ENCODE results near the gene IL17RE. TPM values are rescaled to one million over a fixed set of nuclear protein-coding genes. Genes with fewer than 3 reads are reported as not detected.

Gene IL17RE
- total and polyA plus RNA-seq, 2 of the 13 experiments (the other 11 are each of a cell fraction or from before 2014, with no cell fraction given) = 14.5 to 24.1 TPM

DNA sequence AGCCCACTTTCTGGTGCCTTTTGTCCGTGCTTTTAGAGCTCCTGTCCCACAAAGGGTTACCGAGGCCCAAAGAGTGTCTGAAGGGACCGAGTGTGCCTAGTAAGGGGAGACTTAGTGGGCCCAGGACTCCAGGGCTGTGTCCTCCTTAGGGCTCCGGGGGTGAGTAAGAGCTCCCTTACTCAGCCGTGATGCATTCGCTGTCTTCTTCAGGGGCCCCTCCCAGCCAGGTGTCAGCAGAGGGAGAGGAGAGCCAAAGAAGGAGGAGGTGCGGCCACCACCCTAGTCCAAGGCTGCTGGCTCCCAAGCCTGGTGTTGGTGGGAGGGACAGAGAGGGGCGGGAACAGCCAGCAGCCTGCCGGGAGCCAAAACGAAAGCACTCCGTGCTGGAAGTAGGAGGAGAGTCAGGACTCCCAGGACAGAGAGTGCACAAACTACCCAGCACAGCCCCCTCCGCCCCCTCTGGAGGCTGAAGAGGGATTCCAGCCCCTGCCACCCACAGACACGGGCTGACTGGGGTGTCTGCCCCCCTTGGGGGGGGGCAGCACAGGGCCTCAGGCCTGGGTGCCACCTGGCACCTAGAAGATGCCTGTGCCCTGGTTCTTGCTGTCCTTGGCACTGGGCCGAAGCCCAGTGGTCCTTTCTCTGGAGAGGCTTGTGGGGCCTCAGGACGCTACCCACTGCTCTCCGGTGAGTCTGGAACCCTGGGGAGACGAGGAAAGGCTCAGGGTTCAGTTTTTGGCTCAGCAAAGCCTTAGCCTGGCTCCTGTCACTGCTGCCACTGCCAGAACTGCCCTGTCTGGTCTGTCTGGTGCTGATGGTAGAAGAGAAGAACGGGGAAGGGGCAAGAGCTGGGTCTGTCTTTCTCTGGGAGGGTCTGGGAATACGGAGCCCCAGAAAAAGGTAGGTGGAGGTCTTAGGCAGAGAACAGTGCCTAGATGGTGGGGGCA is 14.4 kb downstream of the IL17RE start, which contains the start of gene IL17RC (continued):
- TF ChIP-seq, protein P1, sequence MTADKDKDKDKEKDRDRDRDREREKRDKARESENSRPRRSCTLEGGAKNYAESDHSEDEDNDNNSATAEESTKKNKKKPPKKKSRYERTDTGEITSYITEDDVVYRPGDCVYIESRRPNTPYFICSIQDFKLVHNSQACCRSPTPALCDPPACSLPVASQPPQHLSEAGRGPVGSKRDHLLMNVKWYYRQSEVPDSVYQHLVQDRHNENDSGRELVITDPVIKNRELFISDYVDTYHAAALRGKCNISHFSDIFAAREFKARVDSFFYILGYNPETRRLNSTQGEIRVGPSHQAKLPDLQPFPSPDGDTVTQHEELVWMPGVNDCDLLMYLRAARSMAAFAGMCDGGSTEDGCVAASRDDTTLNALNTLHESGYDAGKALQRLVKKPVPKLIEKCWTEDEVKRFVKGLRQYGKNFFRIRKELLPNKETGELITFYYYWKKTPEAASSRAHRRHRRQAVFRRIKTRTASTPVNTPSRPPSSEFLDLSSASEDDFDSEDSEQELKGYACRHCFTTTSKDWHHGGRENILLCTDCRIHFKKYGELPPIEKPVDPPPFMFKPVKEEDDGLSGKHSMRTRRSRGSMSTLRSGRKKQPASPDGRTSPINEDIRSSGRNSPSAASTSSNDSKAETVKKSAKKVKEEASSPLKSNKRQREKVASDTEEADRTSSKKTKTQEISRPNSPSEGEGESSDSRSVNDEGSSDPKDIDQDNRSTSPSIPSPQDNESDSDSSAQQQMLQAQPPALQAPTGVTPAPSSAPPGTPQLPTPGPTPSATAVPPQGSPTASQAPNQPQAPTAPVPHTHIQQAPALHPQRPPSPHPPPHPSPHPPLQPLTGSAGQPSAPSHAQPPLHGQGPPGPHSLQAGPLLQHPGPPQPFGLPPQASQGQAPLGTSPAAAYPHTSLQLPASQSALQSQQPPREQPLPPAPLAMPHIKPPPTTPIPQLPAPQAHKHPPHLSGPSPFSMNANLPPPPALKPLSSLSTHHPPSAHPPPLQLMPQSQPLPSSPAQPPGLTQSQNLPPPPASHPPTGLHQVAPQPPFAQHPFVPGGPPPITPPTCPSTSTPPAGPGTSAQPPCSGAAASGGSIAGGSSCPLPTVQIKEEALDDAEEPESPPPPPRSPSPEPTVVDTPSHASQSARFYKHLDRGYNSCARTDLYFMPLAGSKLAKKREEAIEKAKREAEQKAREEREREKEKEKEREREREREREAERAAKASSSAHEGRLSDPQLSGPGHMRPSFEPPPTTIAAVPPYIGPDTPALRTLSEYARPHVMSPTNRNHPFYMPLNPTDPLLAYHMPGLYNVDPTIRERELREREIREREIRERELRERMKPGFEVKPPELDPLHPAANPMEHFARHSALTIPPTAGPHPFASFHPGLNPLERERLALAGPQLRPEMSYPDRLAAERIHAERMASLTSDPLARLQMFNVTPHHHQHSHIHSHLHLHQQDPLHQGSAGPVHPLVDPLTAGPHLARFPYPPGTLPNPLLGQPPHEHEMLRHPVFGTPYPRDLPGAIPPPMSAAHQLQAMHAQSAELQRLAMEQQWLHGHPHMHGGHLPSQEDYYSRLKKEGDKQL (CRISPR knock-in tag; IDR thresholded peaks at IDR 0.05; ENCODE audit: low read depth) = no peak
- TF ChIP-seq, protein P2, sequence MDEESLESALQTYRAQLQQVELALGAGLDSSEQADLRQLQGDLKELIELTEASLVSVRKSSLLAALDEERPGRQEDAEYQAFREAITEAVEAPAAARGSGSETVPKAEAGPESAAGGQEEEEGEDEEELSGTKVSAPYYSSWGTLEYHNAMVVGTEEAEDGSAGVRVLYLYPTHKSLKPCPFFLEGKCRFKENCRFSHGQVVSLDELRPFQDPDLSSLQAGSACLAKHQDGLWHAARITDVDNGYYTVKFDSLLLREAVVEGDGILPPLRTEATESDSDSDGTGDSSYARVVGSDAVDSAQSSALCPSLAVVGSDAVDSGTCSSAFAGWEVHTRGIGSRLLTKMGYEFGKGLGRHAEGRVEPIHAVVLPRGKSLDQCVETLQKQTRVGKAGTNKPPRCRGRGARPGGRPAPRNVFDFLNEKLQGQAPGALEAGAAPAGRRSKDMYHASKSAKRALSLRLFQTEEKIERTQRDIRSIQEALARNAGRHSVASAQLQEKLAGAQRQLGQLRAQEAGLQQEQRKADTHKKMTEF (CRISPR knock-in tag; IDR thresholded peaks at IDR 0.05) = no peak; the same call in 1 of the 2 replicates
- TF ChIP-seq DNMT3B (CRISPR knock-in tag; conservative IDR thresholded peaks at IDR 0.05) = no peak
- no peak for TF ChIP-seq ZNF563 (CRISPR knock-in tag; IDR thresholded peaks at IDR 0.05)
- TF ChIP-seq ZMAT3 (CRISPR knock-in tag; conservative IDR thresholded peaks at IDR 0.05) = no peak
- TF ChIP-seq GABPA (IDR thresholded peaks at IDR 0.05; ENCODE audit: low read depth, low read length) = no peak
- no peak for TF ChIP-seq GABPA (CRISPR knock-in tag; IDR thresholded peaks at IDR 0.05; ENCODE audit: low read depth)
- TF ChIP-seq, protein P3, sequence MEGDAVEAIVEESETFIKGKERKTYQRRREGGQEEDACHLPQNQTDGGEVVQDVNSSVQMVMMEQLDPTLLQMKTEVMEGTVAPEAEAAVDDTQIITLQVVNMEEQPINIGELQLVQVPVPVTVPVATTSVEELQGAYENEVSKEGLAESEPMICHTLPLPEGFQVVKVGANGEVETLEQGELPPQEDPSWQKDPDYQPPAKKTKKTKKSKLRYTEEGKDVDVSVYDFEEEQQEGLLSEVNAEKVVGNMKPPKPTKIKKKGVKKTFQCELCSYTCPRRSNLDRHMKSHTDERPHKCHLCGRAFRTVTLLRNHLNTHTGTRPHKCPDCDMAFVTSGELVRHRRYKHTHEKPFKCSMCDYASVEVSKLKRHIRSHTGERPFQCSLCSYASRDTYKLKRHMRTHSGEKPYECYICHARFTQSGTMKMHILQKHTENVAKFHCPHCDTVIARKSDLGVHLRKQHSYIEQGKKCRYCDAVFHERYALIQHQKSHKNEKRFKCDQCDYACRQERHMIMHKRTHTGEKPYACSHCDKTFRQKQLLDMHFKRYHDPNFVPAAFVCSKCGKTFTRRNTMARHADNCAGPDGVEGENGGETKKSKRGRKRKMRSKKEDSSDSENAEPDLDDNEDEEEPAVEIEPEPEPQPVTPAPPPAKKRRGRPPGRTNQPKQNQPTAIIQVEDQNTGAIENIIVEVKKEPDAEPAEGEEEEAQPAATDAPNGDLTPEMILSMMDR (CRISPR knock-in tag; IDR thresholded peaks at IDR 0.05) = peak; percentile 32; the same call in 1 of the 2 replicates
- TF ChIP-seq ZKSCAN8 (CRISPR knock-in tag; IDR thresholded peaks at IDR 0.05; ENCODE audit: borderline replicate concordance) = no peak
- TF ChIP-seq ZBTB20 (CRISPR knock-in tag; IDR thresholded peaks at IDR 0.05; ENCODE audit: borderline replicate concordance, low read depth) = no peak
- TF ChIP-seq, protein P4, sequence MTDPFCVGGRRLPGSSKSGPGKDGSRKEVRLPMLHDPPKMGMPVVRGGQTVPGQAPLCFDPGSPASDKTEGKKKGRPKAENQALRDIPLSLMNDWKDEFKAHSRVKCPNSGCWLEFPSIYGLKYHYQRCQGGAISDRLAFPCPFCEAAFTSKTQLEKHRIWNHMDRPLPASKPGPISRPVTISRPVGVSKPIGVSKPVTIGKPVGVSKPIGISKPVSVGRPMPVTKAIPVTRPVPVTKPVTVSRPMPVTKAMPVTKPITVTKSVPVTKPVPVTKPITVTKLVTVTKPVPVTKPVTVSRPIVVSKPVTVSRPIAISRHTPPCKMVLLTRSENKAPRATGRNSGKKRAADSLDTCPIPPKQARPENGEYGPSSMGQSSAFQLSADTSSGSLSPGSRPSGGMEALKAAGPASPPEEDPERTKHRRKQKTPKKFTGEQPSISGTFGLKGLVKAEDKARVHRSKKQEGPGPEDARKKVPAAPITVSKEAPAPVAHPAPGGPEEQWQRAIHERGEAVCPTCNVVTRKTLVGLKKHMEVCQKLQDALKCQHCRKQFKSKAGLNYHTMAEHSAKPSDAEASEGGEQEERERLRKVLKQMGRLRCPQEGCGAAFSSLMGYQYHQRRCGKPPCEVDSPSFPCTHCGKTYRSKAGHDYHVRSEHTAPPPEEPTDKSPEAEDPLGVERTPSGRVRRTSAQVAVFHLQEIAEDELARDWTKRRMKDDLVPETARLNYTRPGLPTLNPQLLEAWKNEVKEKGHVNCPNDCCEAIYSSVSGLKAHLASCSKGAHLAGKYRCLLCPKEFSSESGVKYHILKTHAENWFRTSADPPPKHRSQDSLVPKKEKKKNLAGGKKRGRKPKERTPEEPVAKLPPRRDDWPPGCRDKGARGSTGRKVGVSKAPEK (CRISPR knock-in tag; IDR thresholded peaks at IDR 0.05; ENCODE audit: borderline replicate concordance) = no peak
- 0 out of 2 replicates have a peak, but pooled peaks have one; percentile 20 for TF ChIP-seq NFATC3 (CRISPR knock-in tag; IDR thresholded peaks at IDR 0.05)
- TF ChIP-seq KMT2B (CRISPR knock-in tag; IDR thresholded peaks at IDR 0.05) = peak; percentile 47; the same call in 1 of the 2 replicates
- TF ChIP-seq ZNF121 (CRISPR knock-in tag; IDR thresholded peaks at IDR 0.05) = no peak
- TF ChIP-seq ZBTB21 (CRISPR knock-in tag; IDR thresholded peaks at IDR 0.05) = no peak

Measured in HepG2 (cell line).